Activated CD4-positive, alpha-beta T cell treated with anti-CD3 and anti-CD28 coated beads, Interleukin-2, amount 50 U/mL, for 4 hours (primary cell): Measurements from ENCODE around the gene OR5AL1.
"Not testable (repeated sequence)": the region's sequence is repeated elsewhere in the genome, so short reads cannot be mapped to it uniquely, and the experiment has no call there.

Experiments
- DNase-seq, 2 experiments: peaks; one replicate each; pipeline ENCODE4 v3.0.0-alpha.2; 2020

Gene OR5AL1

GRCh38 chr11:56412396-56412795, at the start of gene OR5AL1:
Gene OR5AL1, plus strand, starts transcription at chr11:56412696.
- no peak for DNase-seq

DNA sequence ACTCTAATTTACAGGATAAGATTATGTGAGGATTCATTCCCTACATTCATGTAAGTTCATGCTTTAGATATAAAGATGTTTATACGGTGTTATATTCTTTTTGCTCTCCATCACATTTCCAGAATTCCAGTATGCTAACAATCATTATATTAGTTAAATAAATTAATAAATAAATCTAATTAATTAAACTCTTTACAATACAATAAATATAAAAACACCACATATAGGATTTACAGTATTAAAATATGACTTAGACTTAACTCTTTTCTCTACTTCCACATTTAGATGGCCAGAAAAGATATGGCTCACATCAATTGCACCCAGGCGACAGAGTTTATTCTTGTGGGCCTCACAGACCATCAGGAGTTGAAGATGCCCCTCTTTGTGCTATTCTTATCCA, 37.2 kb upstream of the OR5AL1 start, which contains the start of gene OR8U1:
Gene OR8U1, plus strand, starts transcription at position 301 of the 400 bp plus-strand sequence. Its CDS starts 0 bp downstream, at position 301.
- no peak for DNase-seq

- no peak for DNase-seq
These were observed 32.4 kb upstream of the OR5AL1 start for GRCh38 chr11:56380120-56380519.

DNA sequence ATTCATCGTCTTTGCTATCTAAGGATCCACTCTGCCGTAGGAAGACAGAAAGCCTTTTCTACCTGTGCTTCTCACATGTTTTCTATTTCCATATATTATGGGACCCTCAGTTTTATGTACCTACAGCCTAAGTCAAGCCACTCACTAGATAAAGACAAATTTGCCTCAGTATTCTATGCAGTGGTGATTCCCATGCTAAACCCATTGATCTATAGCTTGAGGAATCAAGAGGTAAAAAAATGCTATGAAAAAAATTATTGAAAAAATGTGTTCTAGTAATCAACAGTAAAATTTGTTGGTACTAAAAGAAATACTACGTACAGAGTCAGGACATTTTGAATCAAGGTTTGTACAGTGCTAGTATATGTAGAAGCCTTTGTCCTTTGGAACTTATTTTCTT, 18.1 kb upstream of the OR5AL1 start:
- no peak for DNase-seq

DNA sequence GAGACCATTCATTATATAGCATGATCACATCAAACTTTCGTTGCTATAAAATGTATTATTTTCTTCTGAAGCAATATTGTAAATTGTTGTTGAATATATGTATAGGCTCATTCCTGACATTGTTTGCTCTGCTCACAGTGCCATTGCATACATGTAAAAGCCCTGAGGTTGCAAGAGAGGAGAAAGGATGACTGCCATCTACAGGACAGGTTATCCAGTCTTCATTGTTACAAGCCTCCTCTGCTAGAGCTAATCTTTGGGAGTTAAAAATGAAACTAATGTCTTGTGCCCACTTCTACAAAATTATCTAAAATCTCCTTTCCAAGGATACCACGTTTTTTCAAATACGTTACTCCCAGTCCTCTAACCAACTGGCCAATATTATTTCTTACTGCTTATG, 16.4 kb upstream of the OR5AL1 start:
- DNase-seq: no peak

GRCh38 chr11:56401858-56402461, 10.5 kb upstream of the OR5AL1 start:
- DNase-seq: not testable (repeated sequence)

DNA sequence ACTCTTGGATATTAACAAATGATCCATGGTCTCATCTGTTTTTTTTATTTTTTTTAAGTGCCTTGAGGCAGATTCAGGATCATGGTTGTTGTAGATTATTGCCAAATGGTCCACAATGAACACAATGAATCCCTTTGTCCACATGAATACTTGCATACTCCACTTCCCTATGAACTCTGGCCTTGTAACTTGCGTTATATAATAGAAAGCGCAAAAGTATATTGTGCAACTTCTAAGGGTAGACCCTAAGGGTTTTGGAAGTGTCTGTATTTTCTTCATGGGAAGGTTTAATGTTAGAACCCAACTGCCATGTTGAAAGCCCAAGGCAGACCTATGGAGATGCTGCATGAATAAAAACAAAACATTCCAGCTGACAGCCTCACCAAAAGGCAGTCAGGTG, 8.1 kb upstream of the OR5AL1 start:
- no peak for DNase-seq

DNA sequence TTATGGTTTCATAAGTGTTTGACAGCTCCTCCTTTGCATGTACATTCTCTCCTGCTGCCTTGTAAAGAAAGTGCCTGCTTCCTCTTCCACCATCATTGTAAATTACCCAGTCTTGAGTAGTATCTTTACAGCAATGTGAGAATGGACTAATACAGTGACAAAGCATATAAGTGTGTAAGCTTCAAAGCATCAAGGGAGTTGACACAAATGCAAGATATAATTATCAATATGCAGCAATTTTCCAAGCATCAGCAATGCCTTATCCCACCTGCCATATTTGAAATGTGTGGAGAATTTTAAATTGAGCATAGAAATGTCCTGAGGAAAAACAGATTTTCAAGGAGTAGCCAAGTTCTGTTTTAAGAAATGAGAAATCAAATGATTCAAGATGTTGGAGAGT, 1.7 kb upstream of the OR5AL1 start:
- no peak for DNase-seq

DNA sequence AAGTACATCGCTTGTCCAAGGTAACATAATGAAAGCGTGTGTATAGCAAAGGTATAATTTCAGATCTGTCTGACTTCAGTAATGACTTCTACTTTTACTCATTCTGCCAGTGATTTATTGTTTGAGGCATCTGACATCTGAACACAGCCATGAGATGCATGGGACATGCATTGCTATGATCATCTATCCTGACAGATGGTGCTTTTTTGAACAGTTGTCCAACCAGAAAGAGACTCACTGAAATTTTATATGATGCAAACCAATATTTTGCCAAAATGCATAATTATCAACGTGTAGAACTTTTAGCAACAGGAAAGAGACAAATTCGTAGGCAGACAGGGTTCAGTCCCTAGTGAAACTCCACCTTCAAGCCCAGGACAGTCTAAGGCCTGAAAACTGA, 41.0 kb downstream of the OR5AL1 start:
- DNase-seq: no peak

- DNase-seq: no peak
These were observed 44.6 kb downstream of the OR5AL1 start for GRCh38 chr11:56457076-56457475.
